Keratinocyte (primary cell): ENCODE data around the gene IGFN1. TPM values are rescaled to one million over a fixed set of nuclear protein-coding genes. Genes with fewer than 3 reads are reported as not detected.

Experiments used
- DNase-seq: peaks from one replicate; pipeline ENCODE4 v3.0.0-alpha.2; 2011; ENCODE audit warnings: low read depth, missing footprints, low spot score
- FAIRE-seq: peaks from 2 replicates; lab custom pipeline; 2011; peaks lifted over from hg19 to GRCh38; lab: Jason Lieb, UNC
- H2AFZ ChIP-seq: 2 replicates; pipeline ENCODE4 v1.6.0; 2012; ENCODE audit warnings: low read length, control low read depth, inconsistent platforms; ENCODE audit not compliant: control insufficient read depth
- H3K27ac ChIP-seq: 2 replicates; pipeline ENCODE4 v1.5.1; 2011; ENCODE audit warnings: low read length; ENCODE audit not compliant: control insufficient read depth, insufficient read depth
- H3K27me3 ChIP-seq: 3 replicates; pipeline ENCODE4 v1.6.0; 2011; ENCODE audit warnings: low read length; ENCODE audit not compliant: control insufficient read depth, insufficient read depth; ENCODE audit errors: extremely low read depth
- H3K36me3 ChIP-seq, 2 experiments: 2 replicates in 1 of 2; 3 replicates in 1 of 2; pipeline ENCODE4 v1.5.1; 2011; ENCODE audit warnings: low read length in 2 of 2, mild to moderate bottlenecking in 1 of 2; ENCODE audit not compliant: control insufficient read depth in 2 of 2, insufficient read depth in 2 of 2; ENCODE audit errors: extremely low read depth in 1 of 2
- H3K4me1 ChIP-seq: 3 replicates; pipeline ENCODE4 v1.5.1; 2011; ENCODE audit warnings: low read length; ENCODE audit not compliant: control insufficient read depth, insufficient read depth; ENCODE audit errors: extremely low read depth
- H3K4me2 ChIP-seq: 3 replicates; pipeline ENCODE4 v1.6.0; 2011; ENCODE audit warnings: low read depth, low read length; ENCODE audit not compliant: control insufficient read depth, insufficient read depth; ENCODE audit errors: extremely low read depth
- H3K4me3 ChIP-seq, 3 experiments: fragments of 200-600 bp in 1 of 3; sonication (generic) in 1 of 3; 2 replicates in 2 of 3; 3 replicates in 1 of 3; pipeline ENCODE4 v1.5.1; 2011 to 2016; ENCODE audit warnings: low read length in 3 of 3, mild to moderate bottlenecking in 3 of 3, control low read depth in 2 of 3, inconsistent platforms in 1 of 3, low read depth in 1 of 3, mixed read lengths in 1 of 3, mixed run types in 1 of 3, moderate library complexity in 1 of 3; ENCODE audit not compliant: control insufficient read depth in 2 of 3, insufficient read depth in 2 of 3; ENCODE audit errors: extremely low read depth in 1 of 3
- H3K79me2 ChIP-seq: 2 replicates; pipeline ENCODE4 v1.6.0; 2012; ENCODE audit warnings: low read length; ENCODE audit not compliant: control insufficient read depth, insufficient read depth
- H3K9ac ChIP-seq: 3 replicates; pipeline ENCODE4 v1.6.0; 2011; ENCODE audit warnings: low read length; ENCODE audit not compliant: control insufficient read depth, insufficient read depth; ENCODE audit errors: extremely low read depth
- H3K9me1 ChIP-seq: 3 replicates; pipeline ENCODE4 v1.6.0; 2011; ENCODE audit warnings: low read length; ENCODE audit not compliant: control insufficient read depth, insufficient read depth; ENCODE audit errors: extremely low read depth
- H3K9me3 ChIP-seq: 2 replicates; pipeline ENCODE4 v1.5.1; 2012; ENCODE audit warnings: low read depth, low read length; ENCODE audit not compliant: control insufficient read depth
- H4K20me1 ChIP-seq: 3 replicates; pipeline ENCODE4 v1.6.0; 2011; ENCODE audit warnings: low read length; ENCODE audit not compliant: control insufficient read depth, insufficient read depth; ENCODE audit errors: extremely low read depth
- CTCF ChIP-seq, 3 experiments: IDR thresholded peaks in 1 of 3; conservative IDR thresholded peaks in 1 of 3; optimal IDR thresholded peaks in 1 of 3; 2 replicates in 2 of 3; 3 replicates in 1 of 3; pipeline versions ENCODE3 to v1.5.1; 2011; ENCODE audit warnings: low read length in 3 of 3, mild to moderate bottlenecking in 3 of 3, moderate library complexity in 2 of 3, control low read depth in 1 of 3, inconsistent platforms in 1 of 3; ENCODE audit not compliant: insufficient read depth in 2 of 3; ENCODE audit errors: extremely low read depth in 1 of 3
- EZH2 ChIP-seq: IDR thresholded peaks from one replicate; pipeline ENCODE4 v1.6.1; 2012; ENCODE audit warnings: inconsistent platforms, mild to moderate bottlenecking, low read length, moderate library complexity
- dilution Hi-C: fragments of 300-500 bp; cut with MboI; formaldehyde crosslinking; loops from one replicate; pipeline ENCODE4 v1.7.0; 2020; ENCODE audit warnings: low sequenced_read_pairs; ENCODE audit not compliant: extremely low pct_ligation_motif_present
- polyA plus RNA-seq, 5 experiments: library from polyadenylated mRNA; depleted of rRNA in 3 of 5; stranded (reverse) in 3 of 5; stranded (forward) in 1 of 5; unstranded in 1 of 5; fragments of >200 nt; gene quantifications; 1 replicate in 1 of 5; 2 replicates in 3 of 5; 3 replicates in 1 of 5; pipeline versions ENCODE4 v1.2.1 to v1.2.3, GENCODE V29; 2011 to 2012; ENCODE audit warnings: missing spikeins in 2 of 5, low read depth in 1 of 5, low replicate concordance in 1 of 5

The IGFN1 gene
- polyA plus RNA-seq, 1 donor (not counting 4 experiments of a cell fraction or from before 2014, with no cell fraction given): not detected

GRCh38 chr1:201266774-201267173 lies 76.2 kb downstream of the IGFN1 start:
- FAIRE-seq (peak; percentile 94), DNase-seq (peak; percentile 93)
- no peaks in the 10 kb centered on the region for H3K9me3 ChIP-seq
- peak overlapping the region in 1 of 3 experiments; percentile 39 for H3K4me3 ChIP-seq
- H3K79me2 ChIP-seq: no peaks in the 10 kb centered on the region
- H3K9ac ChIP-seq: peak overlapping the region; percentile 57
- dilution Hi-C loops: no loop called here
- H2AFZ ChIP-seq: no peak overlapping the region
- H3K4me1 ChIP-seq: peaks cover 51% of the 10 kb centered on the region
- H3K9me1 ChIP-seq: no peaks in the 10 kb centered on the region
- TF ChIP-seq EZH2 (no peak), CTCF (optimal IDR thresholded peaks at IDR 0.05 in 1 of 3, IDR thresholded peaks at IDR 0.05 in 1 of 3, conservative IDR thresholded peaks at IDR 0.05 in 1 of 3; ENCODE audit: extremely low read depth in 1 of 3, insufficient read depth in 2 of 3, low read length in 3 of 3) (no peak)
- H3K27me3 ChIP-seq: no peaks in the 10 kb centered on the region
- H3K36me3 ChIP-seq: no peaks in the 10 kb centered on the region
- no peaks in the 10 kb centered on the region for H4K20me1 ChIP-seq
- peak overlapping the region; percentile 80 for H3K27ac ChIP-seq
- peak overlapping the region; percentile 55 for H3K4me2 ChIP-seq

GRCh38 chr1:201267481-201268229 lies 77.0 kb downstream of the IGFN1 start:
- FAIRE-seq: peak; percentile 93
- Histone ChIP-seq H2AFZ (no peak overlapping the region), H3K4me3 (no peak overlapping the region), H4K20me1 (no peaks in the 10 kb centered on the region), H3K27ac (peak overlapping the region; percentile 80), H3K27me3 (no peaks in the 10 kb centered on the region), H3K9me1 (no peaks in the 10 kb centered on the region), H3K4me1 (peaks cover 50% of the 10 kb centered on the region), H3K4me2 (peak overlapping the region; percentile 55), H3K36me3 (no peaks in the 10 kb centered on the region), H3K79me2 (no peaks in the 10 kb centered on the region), H3K9me3 (no peaks in the 10 kb centered on the region), H3K9ac (peak overlapping the region; percentile 57)
- DNase-seq: no peak
- TF ChIP-seq CTCF (optimal IDR thresholded peaks at IDR 0.05 in 1 of 3, IDR thresholded peaks at IDR 0.05 in 1 of 3, conservative IDR thresholded peaks at IDR 0.05 in 1 of 3; ENCODE audit: extremely low read depth in 1 of 3, insufficient read depth in 2 of 3, low read length in 3 of 3): peak in 2 of 3 experiments; percentile 29 to 58
- TF ChIP-seq EZH2: no peak
- dilution Hi-C loops: no loop called here
